NCI-H2171 treated with DMSO at 0.1 percent for 48 hours (cell line): ENCODE results near the gene TULP4.
"Not testable (repeated sequence)": the region's sequence is repeated elsewhere in the genome, so short reads cannot be mapped to it uniquely, and the experiment has no call there.

Experiments used
- DNase-seq: peaks from one replicate; lab custom pipeline; 2025; lab: John Stamatoyannopoulos, UW

TULP4 gene

GRCh38 chr6:158391276-158391675 is 79.0 kb downstream of the TULP4 start:
- no peak for DNase-seq

GRCh38 chr6:158391977-158392376 is 79.7 kb downstream of the TULP4 start:
- not testable (repeated sequence) for DNase-seq

- no peak for DNase-seq
Observed at GRCh38 chr6:158396136-158396535, 83.9 kb downstream of the TULP4 start.

- no peak for DNase-seq
Observed at GRCh38 chr6:158397578-158397977, 85.3 kb downstream of the TULP4 start.

- DNase-seq = no peak
Observed at GRCh38 chr6:158398252-158399024, 86.2 kb downstream of the TULP4 start.

GRCh38 chr6:158399040-158399700 is 86.9 kb downstream of the TULP4 start:
- no peak for DNase-seq

GRCh38 chr6:158402184-158402583 is 89.9 kb downstream of the TULP4 start:
- DNase-seq = no peak

- peak; percentile 86 for DNase-seq
Observed at GRCh38 chr6:158405321-158405831, 93.1 kb downstream of the TULP4 start.

GRCh38 chr6:158405933-158406332 is 93.7 kb downstream of the TULP4 start:
- peak; percentile 68 for DNase-seq

- no peak for DNase-seq
Observed at GRCh38 chr6:158406736-158407135, 94.5 kb downstream of the TULP4 start.

GRCh38 chr6:158408013-158408412 is 95.7 kb downstream of the TULP4 start:
- DNase-seq = no peak

- DNase-seq = no peak
Observed at GRCh38 chr6:158408552-158409130, 96.4 kb downstream of the TULP4 start.

- DNase-seq = no peak
Observed at GRCh38 chr6:158409451-158409850, 97.2 kb downstream of the TULP4 start.

GRCh38 chr6:158410784-158411183 is 98.5 kb downstream of the TULP4 start:
- no peak for DNase-seq

GRCh38 chr6:158411998-158412397 is 99.7 kb downstream of the TULP4 start:
- no peak for DNase-seq

GRCh38 chr6:158413028-158413427 is 100.8 kb downstream of the TULP4 start:
- no peak for DNase-seq

GRCh38 chr6:158413814-158414565 is 101.7 kb downstream of the TULP4 start:
- DNase-seq = no peak

GRCh38 chr6:158414851-158415262 is 102.6 kb downstream of the TULP4 start:
- DNase-seq = no peak

GRCh38 chr6:158415666-158416065 is 103.4 kb downstream of the TULP4 start:
- DNase-seq = no peak

- DNase-seq = no peak
Observed at GRCh38 chr6:158416883-158417759, 104.9 kb downstream of the TULP4 start.

GRCh38 chr6:158417760-158418098 is 105.5 kb downstream of the TULP4 start:
- DNase-seq = no peak
